ENCODE results near the gene WDR7.

DNA sequence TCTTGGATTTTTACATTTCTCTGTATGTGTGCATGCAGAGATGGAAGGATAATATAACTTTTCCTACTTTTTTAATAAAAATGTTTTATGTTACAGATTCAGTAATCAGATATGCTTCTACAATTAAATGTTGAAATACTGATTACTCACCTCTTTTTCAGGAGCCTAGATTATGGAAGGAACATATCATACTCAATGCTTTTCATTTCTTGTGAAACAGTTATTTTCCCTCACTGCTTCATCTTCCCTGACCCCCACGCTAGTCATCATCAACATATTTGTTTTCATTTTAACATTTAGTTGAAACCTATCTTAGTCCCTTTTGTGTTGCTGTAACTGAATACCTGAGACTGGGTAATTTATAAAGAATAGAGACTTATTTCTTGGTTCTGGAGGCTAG lies 190.7 kb downstream of the WDR7 start:
- TF ChIP-seq PKNOX1 (IDR thresholded peaks at IDR 0.05) (no peak), BHLHE40 (IDR thresholded peaks at IDR 0.05; ENCODE audit: borderline replicate concordance) (no peak), SUZ12 (IDR thresholded peaks at IDR 0.05) (no peak), FOXA1 (IDR thresholded peaks at IDR 0.05) (no peak), FOXK2 (IDR thresholded peaks at IDR 0.05) (no peak), ARNT (IDR thresholded peaks at IDR 0.05) (no peak), TARDBP (IDR thresholded peaks at IDR 0.05) (no peak), SP1 (IDR thresholded peaks at IDR 0.05) (no peak), CTBP1 (IDR thresholded peaks at IDR 0.05; ENCODE audit: borderline replicate concordance) (no peak), LEF1 (IDR thresholded peaks at IDR 0.05; ENCODE audit: borderline replicate concordance) (no peak), NFRKB (IDR thresholded peaks at IDR 0.05) (no peak), ZNF384 (IDR thresholded peaks at IDR 0.05) (no peak)
